Kidney (tissue), 14 donors: Measurements from ENCODE around the gene PGA3. TPM values are rescaled to one million over a fixed set of nuclear protein-coding genes. Genes with fewer than 3 reads are reported as not detected.

Source experiments
- DNase-seq, 5 donors: peaks; one replicate each; pipeline ENCODE4 v3.0.0-alpha.2; 2013 to 2020
- FAIRE-seq: peaks from 2 replicates; lab custom pipeline; 2012; peaks lifted over from hg19 to GRCh38; lab: Jason Lieb, UNC
- H3K27ac ChIP-seq, 2 donors: one replicate each; pipeline ENCODE4 v1.7.0; 2013; ENCODE audit warnings: low read depth in 2 of 2, low read length in 2 of 2, inconsistent platforms in 1 of 2
- H3K27me3 ChIP-seq: one replicate; pipeline ENCODE4 v1.7.1; 2013; ENCODE audit warnings: low read length, inconsistent platforms; ENCODE audit not compliant: control insufficient read depth, insufficient read depth
- H3K36me3 ChIP-seq, 3 donors: one replicate each; pipeline versions ENCODE4 v1.7.0 to v1.7.1; 2013; ENCODE audit warnings: low read length in 3 of 3, control low read depth in 1 of 3, inconsistent platforms in 1 of 3; ENCODE audit not compliant: insufficient read depth in 3 of 3, control insufficient read depth in 2 of 3
- H3K4me1 ChIP-seq, 3 donors: one replicate each; pipeline versions ENCODE4 v1.7.0 to v1.7.1; 2013; ENCODE audit warnings: low read length in 3 of 3, inconsistent platforms in 1 of 3, low read depth in 1 of 3; ENCODE audit not compliant: control insufficient read depth in 2 of 3, insufficient read depth in 2 of 3
- H3K4me3 ChIP-seq, 3 donors: one replicate each; pipeline versions ENCODE4 v1.7.0 to v1.8.1; 2013; ENCODE audit warnings: low read length in 3 of 3, control low read depth in 1 of 3, inconsistent platforms in 1 of 3
- H3K9ac ChIP-seq, 3 donors: one replicate each; pipeline versions ENCODE4 v1.7.0 to v1.7.1; 2013; ENCODE audit warnings: low read length in 3 of 3, control low read depth in 1 of 3, inconsistent platforms in 1 of 3
- H3K9me3 ChIP-seq, 3 donors: one replicate each; pipeline versions ENCODE4 v1.7.0 to v1.7.1; 2013; ENCODE audit warnings: low read length in 3 of 3, control low read depth in 1 of 3, inconsistent platforms in 1 of 3; ENCODE audit not compliant: control insufficient read depth in 2 of 3, insufficient read depth in 1 of 3
- intact Hi-C: fragments of 100-400 bp; cut with DNase I; formaldehyde crosslinking; loops from one replicate; pipeline ENCODE4 v1.11.1; 2022
- polyA plus RNA-seq: library from polyadenylated mRNA; stranded (reverse); fragments of 350-450 nt; fragmentation: Illumina TruSeq; extraction: RNeasy Lipid Tissue Mini Kit (QIAGEN cat#74804); gene quantifications from one replicate; pipeline ENCODE4 v1.2.3, GENCODE V29; 2014; ENCODE audit warnings: low read depth, low replicate concordance; ENCODE audit not compliant: insufficient read depth
- total RNA-seq: library from RNA; stranded (reverse); fragmentation: NEBNext Ultra II Directional; extraction: Animal tissue kit (Norgen Biotek cat#: 25700); gene quantifications from one replicate; pipeline ENCODE4 v1.2.1, GENCODE V29; 2021
- TF ChIP-seq, protein P1 (sequence below): IDR thresholded peaks from 3 replicates; pipeline ENCODE4 v1.5.1; 2012; ENCODE audit warnings: mild to moderate bottlenecking, moderate library complexity, borderline replicate concordance; ENCODE audit not compliant: insufficient read depth; ENCODE audit errors: extremely low read depth
- donor health status: control.
- donor health status: control.
- donor health status: control.
- donor health status: control.
- donor health status: control.
- donor health status: DM: yes; HTN: yes; CAD: no.
- donor health status: Normal renal cell carcinoma (clear cell type).

Gene PGA3
- total and polyA plus RNA-seq, 2 donors from 2014 or later: 0.54 TPM; not detected in 1

DNA sequence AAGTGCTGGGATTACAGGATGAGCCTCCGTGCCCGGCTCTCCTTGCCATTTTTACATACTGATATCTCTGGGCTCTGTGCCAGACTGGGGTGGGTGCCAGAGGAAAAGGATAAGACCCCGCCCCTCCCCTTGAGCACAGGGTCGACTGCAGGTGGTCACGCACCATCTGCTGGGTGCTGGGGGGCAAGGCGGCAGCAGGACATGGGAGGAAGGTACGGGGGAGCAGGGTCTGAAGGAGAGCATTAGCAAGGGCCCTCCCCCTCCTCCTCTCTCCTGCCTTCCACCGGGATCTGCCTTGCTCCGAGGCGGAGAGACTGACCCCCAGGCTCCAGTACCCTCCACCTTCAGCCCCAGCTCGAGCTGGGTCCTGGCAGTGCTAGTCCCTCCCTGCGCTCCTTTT is 9.7 kb upstream of the PGA3 start:
- Histone ChIP-seq H3K4me1 (peaks cover 3 to 22% (median 14%) of the 10 kb centered on the region in 3 donors), H3K9me3 (no peaks in the 10 kb centered on the region), H3K27me3 (no peaks in the 10 kb centered on the region), H3K4me3 (no peak overlapping the region), H3K9ac (no peak overlapping the region), H3K36me3 (no peaks in the 10 kb centered on the region), H3K27ac (peak overlapping the region; percentile 17 to 51)
- intact Hi-C loops: no loop called here
- DNase-seq: peak in 4 of 5 donors; percentile 63 to 84 (median 68)
- no peak for FAIRE-seq
- TF ChIP-seq, protein P1, sequence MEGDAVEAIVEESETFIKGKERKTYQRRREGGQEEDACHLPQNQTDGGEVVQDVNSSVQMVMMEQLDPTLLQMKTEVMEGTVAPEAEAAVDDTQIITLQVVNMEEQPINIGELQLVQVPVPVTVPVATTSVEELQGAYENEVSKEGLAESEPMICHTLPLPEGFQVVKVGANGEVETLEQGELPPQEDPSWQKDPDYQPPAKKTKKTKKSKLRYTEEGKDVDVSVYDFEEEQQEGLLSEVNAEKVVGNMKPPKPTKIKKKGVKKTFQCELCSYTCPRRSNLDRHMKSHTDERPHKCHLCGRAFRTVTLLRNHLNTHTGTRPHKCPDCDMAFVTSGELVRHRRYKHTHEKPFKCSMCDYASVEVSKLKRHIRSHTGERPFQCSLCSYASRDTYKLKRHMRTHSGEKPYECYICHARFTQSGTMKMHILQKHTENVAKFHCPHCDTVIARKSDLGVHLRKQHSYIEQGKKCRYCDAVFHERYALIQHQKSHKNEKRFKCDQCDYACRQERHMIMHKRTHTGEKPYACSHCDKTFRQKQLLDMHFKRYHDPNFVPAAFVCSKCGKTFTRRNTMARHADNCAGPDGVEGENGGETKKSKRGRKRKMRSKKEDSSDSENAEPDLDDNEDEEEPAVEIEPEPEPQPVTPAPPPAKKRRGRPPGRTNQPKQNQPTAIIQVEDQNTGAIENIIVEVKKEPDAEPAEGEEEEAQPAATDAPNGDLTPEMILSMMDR: no peak

DNA sequence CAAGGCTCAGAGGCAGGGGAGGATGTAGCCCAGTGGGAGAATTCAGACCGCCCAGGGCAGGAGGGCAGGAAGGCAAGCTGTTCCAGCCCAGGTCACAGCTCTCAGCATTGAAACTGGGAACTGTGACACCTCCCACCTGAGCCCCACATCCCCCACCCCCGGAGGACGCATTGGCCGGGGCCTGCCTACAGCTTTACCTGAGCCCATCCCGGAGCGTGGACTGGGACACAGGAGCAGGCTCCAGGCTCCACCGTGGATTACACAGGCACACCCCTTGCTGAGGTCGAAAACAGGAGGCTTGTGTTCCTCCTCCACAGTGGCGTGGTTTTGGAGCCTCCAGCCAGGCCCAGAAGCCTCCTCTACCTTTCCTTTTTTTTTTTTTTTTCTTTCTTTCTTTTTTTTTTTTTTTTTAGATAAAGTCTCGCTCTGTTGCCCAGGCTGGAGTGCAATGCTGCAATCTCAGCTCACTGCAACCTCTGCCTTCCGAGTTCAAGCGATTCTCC is 9.1 kb upstream of the PGA3 start:
- Histone ChIP-seq H3K27me3 (no peaks in the 10 kb centered on the region), H3K4me1 (peaks cover 3 to 22% (median 14%) of the 10 kb centered on the region in 3 donors), H3K36me3 (no peaks in the 10 kb centered on the region), H3K9me3 (peaks cover 0 to 4% (median 3%) of the 10 kb centered on the region in 3 donors), H3K4me3 (no peak overlapping the region), H3K27ac (peak overlapping the region; percentile 17 to 51), H3K9ac (no peak overlapping the region)
- intact Hi-C loops: no loop called here
- FAIRE-seq: no peak
- TF ChIP-seq, protein P1: no peak
- DNase-seq: peak; percentile 29 to 80 (median 44)

DNA sequence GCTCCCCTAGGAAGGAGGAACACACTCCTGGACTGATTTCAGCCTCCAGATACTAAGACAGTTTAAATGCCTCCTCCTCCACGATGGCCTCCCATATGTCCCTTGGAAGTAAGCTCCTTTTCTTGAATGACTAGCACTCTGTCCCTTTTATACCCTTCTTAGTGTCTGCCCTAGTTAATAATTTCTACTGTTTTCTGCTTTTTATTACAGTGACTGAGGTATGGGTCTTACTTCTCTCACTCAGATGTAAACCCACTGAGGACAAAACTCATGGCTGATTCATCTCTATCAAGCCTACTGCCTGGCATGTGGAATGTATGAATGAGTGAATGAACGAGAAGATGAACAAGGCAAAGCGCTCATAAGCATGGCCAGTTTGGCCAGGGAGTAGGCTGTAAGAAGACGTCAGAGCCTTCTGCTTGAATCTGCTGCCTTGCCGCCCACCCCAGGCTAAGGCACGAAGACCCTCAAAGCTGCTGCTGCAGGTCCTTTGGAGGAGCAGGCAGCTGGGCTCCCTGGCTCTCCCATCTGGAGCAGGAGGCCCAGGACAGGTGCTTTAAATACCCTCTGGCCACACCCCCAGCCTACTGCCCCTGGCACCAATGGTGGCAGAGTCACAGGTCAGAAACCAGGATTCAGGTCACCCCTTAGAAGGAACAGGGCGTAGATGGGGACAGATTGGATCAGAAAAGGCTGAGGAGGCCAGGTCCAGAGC is 8.2 kb upstream of the PGA3 start:
- Histone ChIP-seq H3K27me3 (no peaks in the 10 kb centered on the region), H3K27ac (peak overlapping the region; percentile 20 to 33), H3K9ac (no peak overlapping the region), H3K4me1 (peaks cover 3 to 22% (median 14%) of the 10 kb centered on the region in 3 donors), H3K9me3 (peaks cover 0 to 5% (median 3%) of the 10 kb centered on the region in 3 donors), H3K4me3 (no peak overlapping the region), H3K36me3 (no peaks in the 10 kb centered on the region)
- TF ChIP-seq, protein P1: no peak
- intact Hi-C loops: no loop called here
- FAIRE-seq: no peak
- DNase-seq: peak in 1 of 5 donors; percentile 37
